K562 (cell line): Measurements from ENCODE around the gene YES1. TPM values are rescaled to one million over a fixed set of nuclear protein-coding genes. Genes with fewer than 3 reads are reported as not detected.

Source experiments
- ATAC-seq: fragments of 200-7000 bp; cut with Tn5 transposase; 3 replicates; pipeline ENCODE4 v1.9.1; 2020; ENCODE audit warnings: moderate library complexity
- BruUV-seq: library from RNA; stranded (reverse); fragments of 400-500 nt; replicated peaks from 2 replicates; lab custom pipeline; 2021; lab: Mats Ljungman, UMichigan
- CTCF ChIA-PET: fragments of 300-600 bp; formaldehyde crosslinking; extraction: SDS; loops from one replicate; lab custom pipeline; 2021; ENCODE audit warnings: low intra/inter-chr PET ratio; lab: Yijun Ruan, JAX
- POLR2A ChIA-PET: fragments of 300-600, 350-650 bp; sonication (Branson Sonifier 250); formaldehyde crosslinking; extraction: SDS; loops from one replicate; lab custom pipeline; 2021; ENCODE audit warnings: antibody characterized with exemption, inconsistent platforms; lab: Yijun Ruan, JAX
- DNase-seq, 4 experiments: peaks; one replicate each; pipeline versions ENCODE4 v3.0.0 to v3.0.0-alpha.2; 2011 to 2018; ENCODE audit warnings: low spot score in 3 of 4, mixed read lengths in 3 of 4; ENCODE audit errors: extremely low read depth in 1 of 4
- FAIRE-seq: peaks from 2 replicates; lab custom pipeline; 2011; peaks lifted over from hg19 to GRCh38; lab: Jason Lieb, UNC
- H2AFZ ChIP-seq: 2 replicates; pipeline ENCODE4 v1.6.0; 2011; ENCODE audit warnings: low read depth, low read length, control low read depth, inconsistent platforms
- H3K27ac ChIP-seq: fragments of 200-600 bp; 3 replicates; pipeline ENCODE4 v1.8.0; 2011; ENCODE audit warnings: low read depth, mild to moderate bottlenecking, control low read depth, inconsistent platforms, low read length, moderate library complexity, mixed read lengths; ENCODE audit errors: extremely low read depth
- H3K27me3 ChIP-seq, 2 experiments: fragments of 300-600 bp in 1 of 2; 2 replicates in 1 of 2; 3 replicates in 1 of 2; pipeline versions ENCODE4 v1.6.0 to v1.8.0; 2011; ENCODE audit warnings: inconsistent platforms in 2 of 2, low read length in 2 of 2, mild to moderate bottlenecking in 1 of 2, mixed read lengths in 1 of 2, moderate library complexity in 1 of 2; ENCODE audit not compliant: control insufficient read depth in 2 of 2, insufficient read depth in 2 of 2
- H3K36me3 ChIP-seq: fragments of 300-600 bp; 3 replicates; pipeline ENCODE4 v1.8.0; 2011; ENCODE audit warnings: mild to moderate bottlenecking, low read length, inconsistent platforms; ENCODE audit not compliant: control insufficient read depth, insufficient read depth
- H3K4me1 ChIP-seq, 2 experiments: fragments of 200-600 bp in 1 of 2; replicated peaks in 1 of 2; 2 replicates in 1 of 2; 3 replicates in 1 of 2; pipeline versions ENCODE4 v1.5.1 to v1.8.0; 2011; ENCODE audit warnings: inconsistent platforms in 2 of 2, low read length in 2 of 2, mild to moderate bottlenecking in 1 of 2, mixed read lengths in 1 of 2, moderate library complexity in 1 of 2; ENCODE audit not compliant: control insufficient read depth in 2 of 2, insufficient read depth in 2 of 2
- H3K4me2 ChIP-seq: 2 replicates; pipeline ENCODE4 v1.6.1; 2011; ENCODE audit warnings: low read length, control low read depth, inconsistent platforms, mixed read lengths; ENCODE audit not compliant: insufficient read depth
- H3K4me3 ChIP-seq: fragments of 200-600 bp; sonication (generic), shearing (Covaris generic); 2 replicates; pipeline ENCODE4 v1.5.1; 2016; ENCODE audit warnings: control low read depth, inconsistent platforms
- H3K79me2 ChIP-seq: fragments of 200-600 bp; 3 replicates; pipeline ENCODE4 v1.8.0; 2011; ENCODE audit warnings: low read length, inconsistent platforms; ENCODE audit not compliant: control insufficient read depth, insufficient read depth
- H3K9ac ChIP-seq, 2 experiments: 2 replicates each; pipeline versions ENCODE4 v1.6.0 to v1.6.1; 2011; ENCODE audit warnings: low read depth in 2 of 2, low read length in 2 of 2, control low read depth in 1 of 2, inconsistent platforms in 1 of 2, mild to moderate bottlenecking in 1 of 2, mixed read lengths in 1 of 2; ENCODE audit not compliant: insufficient read depth in 1 of 2
- H3K9me1 ChIP-seq: one replicate; pipeline ENCODE4 v1.6.0; 2011; ENCODE audit warnings: inconsistent platforms, mild to moderate bottlenecking, low read length, moderate library complexity; ENCODE audit not compliant: control insufficient read depth, insufficient read depth
- H3K9me3 ChIP-seq: replicated peaks from 2 replicates; pipeline ENCODE4 v1.5.1; 2011; ENCODE audit warnings: low read depth, low read length, inconsistent platforms; ENCODE audit not compliant: control insufficient read depth, insufficient read depth
- H4K20me1 ChIP-seq: replicated peaks from 2 replicates; pipeline ENCODE4 v1.6.1; 2011; ENCODE audit warnings: low read length, inconsistent platforms, mixed read lengths; ENCODE audit not compliant: control insufficient read depth, insufficient read depth
- ASH1L ChIP-seq: fragments of 450-650 bp; IDR thresholded peaks from 2 replicates; pipeline ENCODE4 v1.6.1; 2018; ENCODE audit warnings: borderline replicate concordance, mild to moderate bottlenecking, low read depth; ENCODE audit not compliant: partially characterized antibody
- BCL6 ChIP-seq: fragments of 250-450 bp; sonication (Bioruptor Pico); IDR thresholded peaks from 2 replicates; pipeline ENCODE4 v1.4.0; 2020
- DMBX1 ChIP-seq: fragments of 250-450 bp; sonication (Bioruptor Pico); IDR thresholded peaks from 2 replicates; pipeline ENCODE4 v1.8.0; 2022; ENCODE audit warnings: inconsistent platforms, mild to moderate bottlenecking, moderate library complexity, borderline replicate concordance
- GATA2 ChIP-seq: sonication (generic); formaldehyde crosslinking; IDR thresholded peaks from 2 replicates; pipeline ENCODE4 v1.4.0; 2020; ENCODE audit warnings: mild to moderate bottlenecking, missing genetic modification reagents
- HDAC1 ChIP-seq, 2 experiments: fragments of 450-650 bp; IDR thresholded peaks; 2 replicates each; pipeline ENCODE4 v1.6.1; 2016 to 2017; ENCODE audit warnings: inconsistent platforms in 1 of 2, mild to moderate bottlenecking in 1 of 2, moderate library complexity in 1 of 2
- POLR2H ChIP-seq: IDR thresholded peaks from 2 replicates; pipeline ENCODE4 v1.6.1; 2016; ENCODE audit warnings: missing genetic modification characterization, low read depth, mild to moderate bottlenecking, control low read depth, missing compliant biosample characterization, moderate library complexity
- SREBF2 ChIP-seq: sonication (generic); formaldehyde crosslinking; IDR thresholded peaks from 2 replicates; pipeline ENCODE4 v1.4.0; 2020; ENCODE audit warnings: mild to moderate bottlenecking, missing genetic modification reagents
- WGBS: fragments of 100-300 bp; shearing (Covaris generic); methylation state at CpG from one replicate; pipeline ENCODE4 v1.1.6; 2016; ENCODE audit warnings: low coverage, mixed read lengths; ENCODE audit not compliant: insufficient coverage; ENCODE audit errors: missing lambda C conversion rate; 5-methylcytosine and 5-hydroxymethylcytosine counted together
- in situ Hi-C: fragments of 300-500 bp; cut with MboI; formaldehyde crosslinking; loops from 4 replicates; pipeline ENCODE4 v1.15.0; 2018; ENCODE audit warnings: inconsistent platforms, mixed read lengths
- intact Hi-C: fragments of 100-400 bp; cut with micrococcal nuclease; formaldehyde crosslinking; loops from 2 replicates; pipeline ENCODE4 v1.14.2; 2022
- polyA plus RNA-seq, 8 experiments: library from polyadenylated mRNA; depleted of rRNA in 4 of 8; stranded (reverse) in 5 of 8; unstranded in 3 of 8; fragments of >200 nt; fragmentation: Nextera tagmentation in 2 of 8; fragmentation: Illumina TruSeq in 1 of 8; extraction: Ambion mirVana in 2 of 8; extraction: Trizol in 1 of 8; gene quantifications; 2 replicates each; pipeline versions ENCODE4 v1.2.1 to v1.2.3, GENCODE V29; 2011 to 2014; ENCODE audit warnings: inconsistent platforms in 1 of 8, missing spikeins in 1 of 8
- total RNA-seq, 7 experiments: library from RNA; depleted of rRNA in 6 of 7; stranded (reverse); fragments of >200 nt in 6 of 7; fragmentation: Illumina TruSeq in 2 of 7; extraction: Trizol in 2 of 7; gene quantifications; 2 replicates each; pipeline versions ENCODE4 v1.2.1 to v1.2.3, GENCODE V29; 2011 to 2021; ENCODE audit warnings: low replicate concordance in 1 of 7
- TF ChIP-seq, protein P1 (sequence below), 2 experiments: fragments of 450-650 bp; IDR thresholded peaks; 2 replicates each; pipeline ENCODE4 v1.6.1; 2018; ENCODE audit warnings: mild to moderate bottlenecking in 2 of 2, low read depth in 1 of 2; ENCODE audit not compliant: partially characterized antibody in 2 of 2
- TF ChIP-seq, protein P2 (sequence below): sonication (generic); formaldehyde crosslinking; IDR thresholded peaks from 2 replicates; pipeline ENCODE4 v1.8.0; 2023; ENCODE audit warnings: mild to moderate bottlenecking, missing genetic modification reagents

YES1 gene
- total and polyA plus RNA-seq, 9 of the 15 experiments (the other 6 are each of a cell fraction or from before 2014, with no cell fraction given) = 37.2 to 115 (median 77.7) TPM

DNA sequence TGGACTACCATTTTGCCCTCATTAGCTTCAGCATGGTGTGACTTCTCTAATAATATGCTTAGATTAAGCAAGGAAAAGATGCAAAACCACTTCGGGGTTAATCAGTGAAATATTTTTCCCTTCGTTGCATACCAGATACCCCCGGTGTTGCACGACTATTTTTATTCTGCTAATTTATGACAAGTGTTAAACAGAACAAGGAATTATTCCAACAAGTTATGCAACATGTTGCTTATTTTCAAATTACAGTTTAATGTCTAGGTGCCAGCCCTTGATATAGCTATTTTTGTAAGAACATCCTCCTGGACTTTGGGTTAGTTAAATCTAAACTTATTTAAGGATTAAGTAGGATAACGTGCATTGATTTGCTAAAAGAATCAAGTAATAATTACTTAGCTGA is 138.3 kb downstream of the YES1 start:
- H2AFZ ChIP-seq = no peak overlapping the region
- FAIRE-seq (no peak), ATAC-seq (no peak), DNase-seq (no peak)
- no peaks in the 10 kb centered on the region for H3K9me1 ChIP-seq
- BruUV-seq = no TSS peak
- TF ChIP-seq ASH1L (no peak), BCL6 (CRISPR knock-in tag) (0 out of 2 replicates have a peak, but pooled peaks have one; percentile 8), HDAC1 (IDR thresholded peaks at IDR 0.05) (no peak), GATA2 (CRISPR knock-in tag) (no peak), SREBF2 (no peak), POLR2H (tag) (peak; percentile 11; the same call in 1 of the 2 replicates), DMBX1 (no peak)
- TF ChIP-seq, protein P1, sequence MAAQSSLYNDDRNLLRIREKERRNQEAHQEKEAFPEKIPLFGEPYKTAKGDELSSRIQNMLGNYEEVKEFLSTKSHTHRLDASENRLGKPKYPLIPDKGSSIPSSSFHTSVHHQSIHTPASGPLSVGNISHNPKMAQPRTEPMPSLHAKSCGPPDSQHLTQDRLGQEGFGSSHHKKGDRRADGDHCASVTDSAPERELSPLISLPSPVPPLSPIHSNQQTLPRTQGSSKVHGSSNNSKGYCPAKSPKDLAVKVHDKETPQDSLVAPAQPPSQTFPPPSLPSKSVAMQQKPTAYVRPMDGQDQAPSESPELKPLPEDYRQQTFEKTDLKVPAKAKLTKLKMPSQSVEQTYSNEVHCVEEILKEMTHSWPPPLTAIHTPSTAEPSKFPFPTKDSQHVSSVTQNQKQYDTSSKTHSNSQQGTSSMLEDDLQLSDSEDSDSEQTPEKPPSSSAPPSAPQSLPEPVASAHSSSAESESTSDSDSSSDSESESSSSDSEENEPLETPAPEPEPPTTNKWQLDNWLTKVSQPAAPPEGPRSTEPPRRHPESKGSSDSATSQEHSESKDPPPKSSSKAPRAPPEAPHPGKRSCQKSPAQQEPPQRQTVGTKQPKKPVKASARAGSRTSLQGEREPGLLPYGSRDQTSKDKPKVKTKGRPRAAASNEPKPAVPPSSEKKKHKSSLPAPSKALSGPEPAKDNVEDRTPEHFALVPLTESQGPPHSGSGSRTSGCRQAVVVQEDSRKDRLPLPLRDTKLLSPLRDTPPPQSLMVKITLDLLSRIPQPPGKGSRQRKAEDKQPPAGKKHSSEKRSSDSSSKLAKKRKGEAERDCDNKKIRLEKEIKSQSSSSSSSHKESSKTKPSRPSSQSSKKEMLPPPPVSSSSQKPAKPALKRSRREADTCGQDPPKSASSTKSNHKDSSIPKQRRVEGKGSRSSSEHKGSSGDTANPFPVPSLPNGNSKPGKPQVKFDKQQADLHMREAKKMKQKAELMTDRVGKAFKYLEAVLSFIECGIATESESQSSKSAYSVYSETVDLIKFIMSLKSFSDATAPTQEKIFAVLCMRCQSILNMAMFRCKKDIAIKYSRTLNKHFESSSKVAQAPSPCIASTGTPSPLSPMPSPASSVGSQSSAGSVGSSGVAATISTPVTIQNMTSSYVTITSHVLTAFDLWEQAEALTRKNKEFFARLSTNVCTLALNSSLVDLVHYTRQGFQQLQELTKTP (IDR thresholded peaks at IDR 0.05; ENCODE audit: low read depth in 1 of 2, partially characterized antibody in 2 of 2) = no peak
- TF ChIP-seq, protein P2, sequence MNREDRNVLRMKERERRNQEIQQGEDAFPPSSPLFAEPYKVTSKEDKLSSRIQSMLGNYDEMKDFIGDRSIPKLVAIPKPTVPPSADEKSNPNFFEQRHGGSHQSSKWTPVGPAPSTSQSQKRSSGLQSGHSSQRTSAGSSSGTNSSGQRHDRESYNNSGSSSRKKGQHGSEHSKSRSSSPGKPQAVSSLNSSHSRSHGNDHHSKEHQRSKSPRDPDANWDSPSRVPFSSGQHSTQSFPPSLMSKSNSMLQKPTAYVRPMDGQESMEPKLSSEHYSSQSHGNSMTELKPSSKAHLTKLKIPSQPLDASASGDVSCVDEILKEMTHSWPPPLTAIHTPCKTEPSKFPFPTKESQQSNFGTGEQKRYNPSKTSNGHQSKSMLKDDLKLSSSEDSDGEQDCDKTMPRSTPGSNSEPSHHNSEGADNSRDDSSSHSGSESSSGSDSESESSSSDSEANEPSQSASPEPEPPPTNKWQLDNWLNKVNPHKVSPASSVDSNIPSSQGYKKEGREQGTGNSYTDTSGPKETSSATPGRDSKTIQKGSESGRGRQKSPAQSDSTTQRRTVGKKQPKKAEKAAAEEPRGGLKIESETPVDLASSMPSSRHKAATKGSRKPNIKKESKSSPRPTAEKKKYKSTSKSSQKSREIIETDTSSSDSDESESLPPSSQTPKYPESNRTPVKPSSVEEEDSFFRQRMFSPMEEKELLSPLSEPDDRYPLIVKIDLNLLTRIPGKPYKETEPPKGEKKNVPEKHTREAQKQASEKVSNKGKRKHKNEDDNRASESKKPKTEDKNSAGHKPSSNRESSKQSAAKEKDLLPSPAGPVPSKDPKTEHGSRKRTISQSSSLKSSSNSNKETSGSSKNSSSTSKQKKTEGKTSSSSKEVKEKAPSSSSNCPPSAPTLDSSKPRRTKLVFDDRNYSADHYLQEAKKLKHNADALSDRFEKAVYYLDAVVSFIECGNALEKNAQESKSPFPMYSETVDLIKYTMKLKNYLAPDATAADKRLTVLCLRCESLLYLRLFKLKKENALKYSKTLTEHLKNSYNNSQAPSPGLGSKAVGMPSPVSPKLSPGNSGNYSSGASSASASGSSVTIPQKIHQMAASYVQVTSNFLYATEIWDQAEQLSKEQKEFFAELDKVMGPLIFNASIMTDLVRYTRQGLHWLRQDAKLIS = no peak
- 83% methylated on average over 5 of the region's 5 CpGs for WGBS
- no peak overlapping the region for H3K4me3 ChIP-seq
- peaks cover 100% of the 10 kb centered on the region for H3K36me3 ChIP-seq
- H4K20me1 ChIP-seq = no peaks in the 10 kb centered on the region
- intact Hi-C loops (loop anchor here (5.0 kb wide), 1 partner anchor 51 kb away; no protein-coding TSS in a partner anchor), in situ Hi-C loops (no loop called here)
- H3K79me2 ChIP-seq = peaks cover 3% of the 10 kb centered on the region; the same call in 2 of the 3 replicates
- H3K27ac ChIP-seq = no peak overlapping the region
- no peak overlapping the region for H3K9ac ChIP-seq
- ChIA-PET CTCF (interaction anchor here (0.6 kb wide), 1 partner anchor 578 kb away, joined by 3 read pairs; no protein-coding TSS in a partner anchor), POLR2A (interaction anchor here (0.9 to 2.8 kb wide), 7 partner anchors 10 to 158 kb away, joined by 3 to 19 read pairs (median 3); partner anchors contain the start of gene TYMS)
- H3K4me2 ChIP-seq = no peak overlapping the region
- peaks cover 0 to 2% of the 10 kb centered on the region in 2 experiments; a peak in 2 of 5 replicates for H3K4me1 ChIP-seq
- H3K9me3 ChIP-seq = no peaks in the 10 kb centered on the region
- H3K27me3 ChIP-seq = no peaks in the 10 kb centered on the region
